HL-60 (cell line): ENCODE measurements around the gene TOB1.

Experiments
- CTCF ChIP-seq: IDR thresholded peaks from one replicate; pipeline ENCODE4 v1.5.1; 2011; ENCODE audit warnings: low read length, control low read depth, inconsistent platforms; ENCODE audit not compliant: insufficient read depth
- GABPA ChIP-seq: IDR thresholded peaks from 2 replicates; pipeline ENCODE4 v1.6.1; 2012; ENCODE audit warnings: low read depth
- POLR2AphosphoS5 ChIP-seq: IDR thresholded peaks from 2 replicates; pipeline ENCODE4 v1.6.1; 2012; ENCODE audit warnings: low read depth
- TF ChIP-seq, protein P1 (sequence below): IDR thresholded peaks from 2 replicates; pipeline ENCODE4 v1.6.1; 2012; ENCODE audit warnings: low read depth; ENCODE audit not compliant: insufficient replicate concordance

DNA sequence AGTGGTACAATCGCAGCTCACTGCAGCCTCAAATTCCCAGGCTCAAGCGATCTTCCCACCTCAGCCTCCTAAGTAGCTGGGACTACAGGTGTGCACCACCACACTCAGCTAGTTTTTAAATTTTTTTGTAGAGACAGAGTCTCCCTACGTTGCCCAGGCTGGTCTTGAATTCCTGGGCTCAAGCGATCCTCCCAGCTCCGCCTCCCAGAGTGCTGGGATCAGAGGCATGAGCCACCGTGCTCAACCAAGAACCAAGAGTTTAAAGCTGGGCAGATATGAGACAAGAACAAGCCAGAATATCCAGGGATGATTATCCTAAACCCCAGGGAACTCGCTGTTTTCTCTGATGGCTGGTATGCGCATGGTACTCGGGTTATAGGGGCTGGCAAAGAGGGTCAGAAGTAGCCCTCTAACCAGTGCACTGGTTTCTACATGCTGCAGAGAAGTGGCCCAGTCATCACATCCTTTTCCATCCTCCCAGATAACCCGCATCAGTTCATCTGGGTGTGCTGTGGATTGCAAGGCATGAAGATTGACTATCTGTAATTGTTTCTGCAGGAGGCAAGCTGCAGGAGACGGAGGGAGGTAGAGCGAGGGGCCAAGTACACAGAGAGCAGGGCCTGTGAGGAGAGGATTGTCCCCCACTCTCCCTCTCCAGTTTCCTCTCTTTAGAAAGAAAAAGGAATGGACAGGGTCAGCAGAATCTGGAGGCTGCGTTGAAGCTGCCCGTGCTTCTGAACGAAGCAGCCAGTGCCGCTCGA is 33.6 kb upstream of the TOB1 start:
- TF ChIP-seq CTCF (no peak), POLR2AphosphoS5 (no peak), GABPA (no peak)
- TF ChIP-seq, protein P1, sequence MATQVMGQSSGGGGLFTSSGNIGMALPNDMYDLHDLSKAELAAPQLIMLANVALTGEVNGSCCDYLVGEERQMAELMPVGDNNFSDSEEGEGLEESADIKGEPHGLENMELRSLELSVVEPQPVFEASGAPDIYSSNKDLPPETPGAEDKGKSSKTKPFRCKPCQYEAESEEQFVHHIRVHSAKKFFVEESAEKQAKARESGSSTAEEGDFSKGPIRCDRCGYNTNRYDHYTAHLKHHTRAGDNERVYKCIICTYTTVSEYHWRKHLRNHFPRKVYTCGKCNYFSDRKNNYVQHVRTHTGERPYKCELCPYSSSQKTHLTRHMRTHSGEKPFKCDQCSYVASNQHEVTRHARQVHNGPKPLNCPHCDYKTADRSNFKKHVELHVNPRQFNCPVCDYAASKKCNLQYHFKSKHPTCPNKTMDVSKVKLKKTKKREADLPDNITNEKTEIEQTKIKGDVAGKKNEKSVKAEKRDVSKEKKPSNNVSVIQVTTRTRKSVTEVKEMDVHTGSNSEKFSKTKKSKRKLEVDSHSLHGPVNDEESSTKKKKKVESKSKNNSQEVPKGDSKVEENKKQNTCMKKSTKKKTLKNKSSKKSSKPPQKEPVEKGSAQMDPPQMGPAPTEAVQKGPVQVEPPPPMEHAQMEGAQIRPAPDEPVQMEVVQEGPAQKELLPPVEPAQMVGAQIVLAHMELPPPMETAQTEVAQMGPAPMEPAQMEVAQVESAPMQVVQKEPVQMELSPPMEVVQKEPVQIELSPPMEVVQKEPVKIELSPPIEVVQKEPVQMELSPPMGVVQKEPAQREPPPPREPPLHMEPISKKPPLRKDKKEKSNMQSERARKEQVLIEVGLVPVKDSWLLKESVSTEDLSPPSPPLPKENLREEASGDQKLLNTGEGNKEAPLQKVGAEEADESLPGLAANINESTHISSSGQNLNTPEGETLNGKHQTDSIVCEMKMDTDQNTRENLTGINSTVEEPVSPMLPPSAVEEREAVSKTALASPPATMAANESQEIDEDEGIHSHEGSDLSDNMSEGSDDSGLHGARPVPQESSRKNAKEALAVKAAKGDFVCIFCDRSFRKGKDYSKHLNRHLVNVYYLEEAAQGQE = no peak
